OCI-LY1 (cell line): Measurements from ENCODE around the gene EMP3.
A peak's percentile ranks its signal among the peaks of the same experiment; 100 is the strongest.

ENCODE experiments used
- H2AFZ ChIP-seq: fragments of 200-600 bp; sonication (generic), shearing (Covaris generic); 2 replicates; pipeline ENCODE4 v1.6.0; 2014; ENCODE audit warnings: antibody characterized with exemption, mild to moderate bottlenecking, low read length
- H3F3A ChIP-seq: fragments of 200-600 bp; sonication (generic), shearing (Covaris generic); 2 replicates; pipeline ENCODE4 v1.6.0; 2014; ENCODE audit warnings: mild to moderate bottlenecking, antibody characterized with exemption, low read length, moderate library complexity; ENCODE audit not compliant: insufficient read depth
- H3K27ac ChIP-seq: fragments of 200-600 bp; sonication (generic); 2 replicates; pipeline ENCODE4 v1.5.1; 2014; ENCODE audit warnings: low read length, mixed run types, mild to moderate bottlenecking, low read depth; ENCODE audit not compliant: poor library complexity, severe bottlenecking
- H3K27me3 ChIP-seq: fragments of 200-600 bp; sonication (generic); 2 replicates; pipeline ENCODE4 v1.6.0; 2014; ENCODE audit warnings: antibody characterized with exemption, mild to moderate bottlenecking, low read length, moderate library complexity; ENCODE audit not compliant: insufficient read depth
- H3K36me3 ChIP-seq: fragments of 200-600 bp; sonication (generic); 2 replicates; pipeline ENCODE4 v1.6.1; 2014; ENCODE audit warnings: mild to moderate bottlenecking, antibody characterized with exemption, low read length, moderate library complexity, mixed read lengths; ENCODE audit not compliant: insufficient read depth
- H3K4me1 ChIP-seq: fragments of 200-600 bp; sonication (generic); 2 replicates; pipeline ENCODE4 v1.5.1; 2014; ENCODE audit warnings: mild to moderate bottlenecking, low read length, moderate library complexity; ENCODE audit not compliant: insufficient read depth, severe bottlenecking
- H3K4me2 ChIP-seq: fragments of 200-600 bp; sonication (generic), shearing (Covaris generic); 2 replicates; pipeline ENCODE4 v1.6.1; 2014; ENCODE audit warnings: low read length
- H3K4me3 ChIP-seq: fragments of 200-600 bp; sonication (generic); 2 replicates; pipeline ENCODE4 v1.5.1; 2014; ENCODE audit warnings: low read length, low read depth, mild to moderate bottlenecking, mixed read lengths; ENCODE audit not compliant: poor library complexity, severe bottlenecking
- H3K79me2 ChIP-seq: fragments of 200-600 bp; shearing (Covaris generic); 2 replicates; pipeline ENCODE4 v1.6.1; 2016; ENCODE audit warnings: mixed run types, low read length, mixed read lengths; ENCODE audit not compliant: insufficient read depth
- H3K9ac ChIP-seq: fragments of 200-600 bp; sonication (generic), shearing (Covaris generic); 2 replicates; pipeline ENCODE4 v1.6.1; 2014; ENCODE audit warnings: mild to moderate bottlenecking, low read length, mixed read lengths
- H3K9me2 ChIP-seq: fragments of 200-600 bp; sonication (generic), shearing (Covaris generic); 2 replicates; pipeline ENCODE4 v1.6.1; 2014; ENCODE audit warnings: low read depth, mild to moderate bottlenecking, low read length, mixed read lengths
- H3K9me3 ChIP-seq: fragments of 200-600 bp; shearing (Covaris generic); 2 replicates; pipeline ENCODE4 v1.6.1; 2014; ENCODE audit warnings: low read length, mixed read lengths
- H4K20me1 ChIP-seq: fragments of 200-600 bp; sonication (generic), shearing (Covaris generic); 2 replicates; pipeline ENCODE4 v1.6.0; 2016; ENCODE audit warnings: mild to moderate bottlenecking, low read length; ENCODE audit not compliant: insufficient read depth
- EZH2 ChIP-seq: fragments of 200-600 bp; sonication (generic), shearing (Covaris generic); IDR thresholded peaks from 2 replicates; pipeline ENCODE4 v1.8.0; 2017; ENCODE audit warnings: borderline replicate concordance, mixed run types, mild to moderate bottlenecking, antibody characterized with exemption, low read length, moderate library complexity, mixed read lengths
- TF ChIP-seq, protein P1 (sequence below): fragments of 200-600 bp; sonication (generic), shearing (Covaris generic); IDR thresholded peaks from 2 replicates; pipeline ENCODE4 v1.5.1; 2017; ENCODE audit warnings: mild to moderate bottlenecking, antibody characterized with exemption, low read length, moderate library complexity, mixed read lengths

EMP3 gene

DNA sequence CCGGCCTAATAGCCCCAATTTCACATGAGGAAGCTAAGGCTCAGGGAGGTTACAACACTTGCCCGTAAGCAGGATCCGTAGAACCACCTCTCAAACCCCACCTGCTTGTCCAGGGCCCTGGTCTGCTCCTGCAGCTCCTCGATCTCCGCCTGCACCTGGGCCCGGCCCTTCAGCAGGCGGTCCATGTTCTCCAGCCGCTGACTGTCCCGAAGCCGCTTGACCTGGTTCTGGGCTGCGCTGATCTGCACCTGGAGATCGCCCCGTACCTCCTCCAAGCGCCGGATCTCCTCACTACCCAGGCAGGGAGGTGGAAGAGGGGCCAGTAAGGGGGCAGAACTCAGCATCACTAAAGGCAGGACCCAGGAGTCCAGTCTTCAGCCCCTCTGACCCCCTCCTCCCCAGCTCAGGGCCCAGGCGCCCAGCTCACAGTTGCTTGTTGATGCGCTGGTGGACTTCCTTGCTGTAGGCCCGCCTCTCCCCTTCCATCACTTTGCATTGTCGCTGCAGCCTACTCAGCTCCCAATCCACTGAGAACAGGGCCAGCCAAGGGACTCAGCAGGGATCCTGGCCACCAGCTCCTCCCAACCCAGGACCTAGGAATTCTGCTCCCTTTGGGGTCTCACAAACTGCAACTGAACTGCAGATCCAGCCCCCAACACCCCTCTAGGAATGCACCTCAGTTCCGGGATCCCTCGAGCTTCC, 6.9 kb upstream of the EMP3 start:
- Histone ChIP-seq H3K27me3 (no peaks in the 10 kb centered on the region), H3K9ac (no peak overlapping the region), H2AFZ (no peak overlapping the region), H3K36me3 (no peaks in the 10 kb centered on the region), H3K4me1 (peaks cover 25% of the 10 kb centered on the region), H3K27ac (no peak overlapping the region), H3K9me2 (no peaks in the 10 kb centered on the region), H3K4me2 (no peak overlapping the region), H3K9me3 (no peaks in the 10 kb centered on the region), H4K20me1 (no peaks in the 10 kb centered on the region), H3K79me2 (no peaks in the 10 kb centered on the region), H3F3A (no peaks in the 10 kb centered on the region), H3K4me3 (no peak overlapping the region)
- TF ChIP-seq, protein P1, sequence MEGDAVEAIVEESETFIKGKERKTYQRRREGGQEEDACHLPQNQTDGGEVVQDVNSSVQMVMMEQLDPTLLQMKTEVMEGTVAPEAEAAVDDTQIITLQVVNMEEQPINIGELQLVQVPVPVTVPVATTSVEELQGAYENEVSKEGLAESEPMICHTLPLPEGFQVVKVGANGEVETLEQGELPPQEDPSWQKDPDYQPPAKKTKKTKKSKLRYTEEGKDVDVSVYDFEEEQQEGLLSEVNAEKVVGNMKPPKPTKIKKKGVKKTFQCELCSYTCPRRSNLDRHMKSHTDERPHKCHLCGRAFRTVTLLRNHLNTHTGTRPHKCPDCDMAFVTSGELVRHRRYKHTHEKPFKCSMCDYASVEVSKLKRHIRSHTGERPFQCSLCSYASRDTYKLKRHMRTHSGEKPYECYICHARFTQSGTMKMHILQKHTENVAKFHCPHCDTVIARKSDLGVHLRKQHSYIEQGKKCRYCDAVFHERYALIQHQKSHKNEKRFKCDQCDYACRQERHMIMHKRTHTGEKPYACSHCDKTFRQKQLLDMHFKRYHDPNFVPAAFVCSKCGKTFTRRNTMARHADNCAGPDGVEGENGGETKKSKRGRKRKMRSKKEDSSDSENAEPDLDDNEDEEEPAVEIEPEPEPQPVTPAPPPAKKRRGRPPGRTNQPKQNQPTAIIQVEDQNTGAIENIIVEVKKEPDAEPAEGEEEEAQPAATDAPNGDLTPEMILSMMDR: no peak
- TF ChIP-seq EZH2: no peak

GRCh38 chr19:48319647-48320541, 5.5 kb upstream of the EMP3 start:
- Histone ChIP-seq H4K20me1 (no peaks in the 10 kb centered on the region), H3K79me2 (no peaks in the 10 kb centered on the region), H3K27me3 (no peaks in the 10 kb centered on the region), H3K4me3 (no peak overlapping the region), H3K4me2 (peak overlapping the region; percentile 88; the same call in 1 of the 2 replicates), H3K27ac (peak overlapping the region; percentile 93), H3K9ac (no peak overlapping the region), H3K9me3 (no peaks in the 10 kb centered on the region), H3F3A (no peaks in the 10 kb centered on the region), H3K36me3 (no peaks in the 10 kb centered on the region), H3K9me2 (no peaks in the 10 kb centered on the region), H3K4me1 (peaks cover 27% of the 10 kb centered on the region), H2AFZ (no peak overlapping the region)
- no peak for TF ChIP-seq EZH2
- TF ChIP-seq, protein P1: peak; percentile 98

- Histone ChIP-seq H3K27ac (peak overlapping the region; percentile 93), H3F3A (no peaks in the 10 kb centered on the region), H3K4me1 (peaks cover 40% of the 10 kb centered on the region), H3K9ac (peak overlapping the region; percentile 89), H3K4me2 (peak overlapping the region; percentile 88), H3K36me3 (no peaks in the 10 kb centered on the region), H3K79me2 (no peaks in the 10 kb centered on the region), H3K9me3 (no peaks in the 10 kb centered on the region), H2AFZ (no peak overlapping the region), H3K4me3 (peak overlapping the region; percentile 71), H4K20me1 (no peaks in the 10 kb centered on the region), H3K9me2 (no peaks in the 10 kb centered on the region), H3K27me3 (no peaks in the 10 kb centered on the region)
- TF ChIP-seq, protein P1: no peak
Observed at GRCh38 chr19:48321372-48321621, 4.1 kb upstream of the EMP3 start.
